ENCODE results near the gene IDI1. TPM values are rescaled to one million over a fixed set of nuclear protein-coding genes. Genes with fewer than 3 reads are reported as not detected.

The IDI1 gene
- total RNA-seq, 1 experiment from 2014 or later, result 44.7 TPM

DNA sequence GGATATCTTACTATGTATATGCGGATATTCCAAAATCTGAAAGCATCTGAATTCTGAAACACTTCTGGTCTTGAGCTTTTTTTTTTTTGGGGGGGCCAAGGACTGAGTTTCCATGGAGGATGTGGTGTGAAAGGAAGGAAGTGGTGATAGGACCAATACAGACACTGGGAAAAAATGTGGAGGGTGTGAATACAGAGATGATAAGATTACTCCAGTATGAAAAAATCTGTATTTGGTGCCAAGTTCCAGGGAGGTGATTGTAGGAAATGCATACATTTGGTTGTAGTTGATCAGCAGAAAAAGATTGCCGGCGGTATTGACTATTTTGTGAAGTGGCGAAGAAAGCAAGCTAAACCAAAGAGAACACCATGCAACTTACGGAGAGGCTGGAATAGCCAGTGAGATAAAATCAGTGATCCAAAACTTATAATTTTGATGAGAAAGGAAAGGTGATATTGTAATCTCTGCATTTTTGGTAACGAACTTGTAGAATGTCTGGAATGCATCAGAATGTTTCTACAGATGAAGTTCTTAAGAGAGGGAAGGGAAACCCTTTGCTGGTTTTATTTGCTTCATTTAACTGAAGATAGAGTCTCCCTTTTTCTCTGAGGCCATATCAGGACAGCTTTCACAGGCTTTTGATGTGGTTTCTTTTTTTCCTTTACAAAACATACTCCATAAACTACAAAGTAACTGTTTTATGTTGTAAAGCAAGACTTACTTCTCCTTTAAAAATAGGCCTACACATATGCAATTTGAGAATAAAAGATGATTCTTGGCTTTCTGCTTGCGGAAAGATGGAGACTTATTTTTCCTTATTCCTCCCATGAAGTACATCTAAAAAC lies 13.2 kb upstream of the IDI1 start:
- Histone ChIP-seq H2AK5ac (ENCODE audit: insufficient read length, low read length) (no peak overlapping the region), H3K79me1 (ENCODE audit: insufficient read depth, low read depth, low read length, poor library complexity, severe bottlenecking) (peaks cover 13% of the 10 kb centered on the region), H3K27ac (ENCODE audit: insufficient read length, low read depth, low read length) (no peak overlapping the region), H2BK15ac (ENCODE audit: low read depth, low read length) (no peak overlapping the region), H2BK12ac (ENCODE audit: insufficient read length, low read depth, low read length) (no peak overlapping the region), H4K91ac (ENCODE audit: insufficient read length, low read depth, low read length) (no peak overlapping the region), H4K5ac (ENCODE audit: insufficient read length, low read depth, low read length) (no peak overlapping the region), H3K27me3 (ENCODE audit: insufficient read depth, low read length) (no peaks in the 10 kb centered on the region), H3K9me3 (ENCODE audit: control insufficient read depth, low read depth, low read length) (no peaks in the 10 kb centered on the region), H3K18ac (ENCODE audit: insufficient read length, low read depth, low read length) (no peak overlapping the region), H3K14ac (ENCODE audit: insufficient read depth, low read length) (no peak overlapping the region), H3K9ac (ENCODE audit: extremely low read depth, insufficient read length, low read length) (no peak overlapping the region), H3T11ph (ENCODE audit: low read length) (no peak overlapping the region), H2BK5ac (ENCODE audit: insufficient read length, low read length) (no peak overlapping the region), H2AFZ (ENCODE audit: low read length) (no peak overlapping the region), H2BK120ac (ENCODE audit: low read depth, low read length, poor library complexity, severe bottlenecking) (no peak overlapping the region), H3K4me2 (ENCODE audit: insufficient read depth, insufficient read length, low read length) (no peak overlapping the region), H3K4ac (ENCODE audit: low read depth, low read length) (no peak overlapping the region), H3K23ac (ENCODE audit: insufficient read length, low read depth, low read length) (no peak overlapping the region), H3K23me2 (ENCODE audit: insufficient read length, low read depth, low read length, poor library complexity, severe bottlenecking) (no peaks in the 10 kb centered on the region), H4K20me1 (ENCODE audit: control insufficient read depth, insufficient read depth, insufficient read length) (no peaks in the 10 kb centered on the region), H4K8ac (replicated peaks; ENCODE audit: insufficient read length, low read depth, low read length) (no peak overlapping the region), H2BK20ac (ENCODE audit: low read depth, low read length, poor library complexity, severe bottlenecking) (no peak overlapping the region), H3K4me1 (ENCODE audit: insufficient read depth, low read length) (no peaks in the 10 kb centered on the region), H3K79me2 (ENCODE audit: insufficient read depth, low read length) (peaks cover 16% of the 10 kb centered on the region; the same call in 1 of the 2 replicates), H3K56ac (ENCODE audit: insufficient read length, low read depth, low read length) (no peak overlapping the region)
- Mint-ChIP-seq H3K4me1 (peaks cover 10 to 20% of the 10 kb centered on the region in 2 experiments), H3K4me3 (no peak overlapping the region), H3K36me3 (ENCODE audit: insufficient read depth in 1 of 3, low read depth in 3 of 3) (no peaks in the 10 kb centered on the region; a peak in 2 of 7 replicates), H3K9me3 (no peaks in the 10 kb centered on the region), H3K27me3 (ENCODE audit: low read depth) (no peaks in the 10 kb centered on the region), H3K27ac (peak overlapping the region in 1 of 3 experiments; percentile 4; a peak in 2 of 7 replicates)
- no CpG with 5 or more reads among the region's 7 CpGs for WGBS (ENCODE audit: extremely low coverage, insufficient read length, low lambda C conversion rate)
- TF ChIP-seq, protein P1, sequence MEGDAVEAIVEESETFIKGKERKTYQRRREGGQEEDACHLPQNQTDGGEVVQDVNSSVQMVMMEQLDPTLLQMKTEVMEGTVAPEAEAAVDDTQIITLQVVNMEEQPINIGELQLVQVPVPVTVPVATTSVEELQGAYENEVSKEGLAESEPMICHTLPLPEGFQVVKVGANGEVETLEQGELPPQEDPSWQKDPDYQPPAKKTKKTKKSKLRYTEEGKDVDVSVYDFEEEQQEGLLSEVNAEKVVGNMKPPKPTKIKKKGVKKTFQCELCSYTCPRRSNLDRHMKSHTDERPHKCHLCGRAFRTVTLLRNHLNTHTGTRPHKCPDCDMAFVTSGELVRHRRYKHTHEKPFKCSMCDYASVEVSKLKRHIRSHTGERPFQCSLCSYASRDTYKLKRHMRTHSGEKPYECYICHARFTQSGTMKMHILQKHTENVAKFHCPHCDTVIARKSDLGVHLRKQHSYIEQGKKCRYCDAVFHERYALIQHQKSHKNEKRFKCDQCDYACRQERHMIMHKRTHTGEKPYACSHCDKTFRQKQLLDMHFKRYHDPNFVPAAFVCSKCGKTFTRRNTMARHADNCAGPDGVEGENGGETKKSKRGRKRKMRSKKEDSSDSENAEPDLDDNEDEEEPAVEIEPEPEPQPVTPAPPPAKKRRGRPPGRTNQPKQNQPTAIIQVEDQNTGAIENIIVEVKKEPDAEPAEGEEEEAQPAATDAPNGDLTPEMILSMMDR (conservative IDR thresholded peaks at IDR 0.05), result no peak
- DNase-seq, result no peak

Measured in H9 (cell line).